A549 treated with AZD2906 at 1 μM for 4 hours (cell line): Measurements from ENCODE around the gene TIGAR. TPM values are rescaled to one million over a fixed set of nuclear protein-coding genes. Genes with fewer than 3 reads are reported as not detected.

ENCODE experiments used
- total RNA-seq: library from RNA; stranded (reverse); fragments of 200-300 nt; extraction: Qiagen RNA extraction; gene quantifications from 5 replicates; pipeline ENCODE4 v1.2.3, GENCODE V29; 2022

The TIGAR gene, protein sequence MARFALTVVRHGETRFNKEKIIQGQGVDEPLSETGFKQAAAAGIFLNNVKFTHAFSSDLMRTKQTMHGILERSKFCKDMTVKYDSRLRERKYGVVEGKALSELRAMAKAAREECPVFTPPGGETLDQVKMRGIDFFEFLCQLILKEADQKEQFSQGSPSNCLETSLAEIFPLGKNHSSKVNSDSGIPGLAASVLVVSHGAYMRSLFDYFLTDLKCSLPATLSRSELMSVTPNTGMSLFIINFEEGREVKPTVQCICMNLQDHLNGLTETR
- total RNA-seq = 33.6 to 40.4 TPM (median 39.3 TPM) in 5 replicates

DNA sequence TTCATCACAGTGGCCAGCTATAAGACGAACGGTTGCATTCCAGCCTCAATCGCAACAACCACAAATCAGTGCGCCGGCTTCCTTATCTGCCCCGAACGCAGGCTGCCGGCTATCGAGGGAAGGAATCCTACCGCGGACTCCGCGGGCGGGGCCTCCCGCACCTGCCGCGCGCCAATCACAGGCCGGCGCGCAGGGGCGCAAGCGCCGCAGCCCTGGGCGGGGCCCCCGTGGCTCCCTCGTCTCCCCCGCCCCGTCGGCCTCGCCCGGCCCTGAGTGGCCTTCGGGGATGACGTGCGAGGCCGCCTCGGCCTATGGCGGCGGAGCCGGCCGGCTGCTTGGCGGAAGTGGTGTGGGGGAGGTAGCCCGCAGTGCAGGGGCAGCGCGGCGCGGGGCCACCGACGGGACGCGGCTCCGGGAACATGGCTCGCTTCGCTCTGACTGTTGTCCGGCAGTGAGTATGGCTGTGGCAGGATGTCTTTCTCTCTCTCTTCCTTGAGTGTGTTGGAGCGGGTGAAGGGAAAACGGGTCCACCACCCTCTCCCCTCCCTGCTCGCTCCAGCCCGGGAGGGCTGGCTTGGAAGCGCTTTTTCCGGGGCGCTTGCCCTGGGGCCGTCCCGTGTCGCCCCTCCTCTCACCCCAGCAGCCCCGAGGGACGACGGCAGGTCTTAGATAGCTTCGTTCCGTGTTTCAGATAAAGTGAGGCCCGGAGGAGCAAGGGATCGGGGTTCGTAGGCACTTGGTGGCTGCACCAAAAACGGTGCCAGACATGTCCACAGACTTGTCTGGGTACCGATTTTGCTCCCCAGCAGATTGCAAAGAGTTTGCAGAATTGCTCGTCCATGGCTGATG, at the start of gene TIGAR:
Gene TIGAR, plus strand, starts transcription at position 361 of the 849 bp plus-strand sequence. Its CDS starts 59 bp downstream, at position 420.

DNA sequence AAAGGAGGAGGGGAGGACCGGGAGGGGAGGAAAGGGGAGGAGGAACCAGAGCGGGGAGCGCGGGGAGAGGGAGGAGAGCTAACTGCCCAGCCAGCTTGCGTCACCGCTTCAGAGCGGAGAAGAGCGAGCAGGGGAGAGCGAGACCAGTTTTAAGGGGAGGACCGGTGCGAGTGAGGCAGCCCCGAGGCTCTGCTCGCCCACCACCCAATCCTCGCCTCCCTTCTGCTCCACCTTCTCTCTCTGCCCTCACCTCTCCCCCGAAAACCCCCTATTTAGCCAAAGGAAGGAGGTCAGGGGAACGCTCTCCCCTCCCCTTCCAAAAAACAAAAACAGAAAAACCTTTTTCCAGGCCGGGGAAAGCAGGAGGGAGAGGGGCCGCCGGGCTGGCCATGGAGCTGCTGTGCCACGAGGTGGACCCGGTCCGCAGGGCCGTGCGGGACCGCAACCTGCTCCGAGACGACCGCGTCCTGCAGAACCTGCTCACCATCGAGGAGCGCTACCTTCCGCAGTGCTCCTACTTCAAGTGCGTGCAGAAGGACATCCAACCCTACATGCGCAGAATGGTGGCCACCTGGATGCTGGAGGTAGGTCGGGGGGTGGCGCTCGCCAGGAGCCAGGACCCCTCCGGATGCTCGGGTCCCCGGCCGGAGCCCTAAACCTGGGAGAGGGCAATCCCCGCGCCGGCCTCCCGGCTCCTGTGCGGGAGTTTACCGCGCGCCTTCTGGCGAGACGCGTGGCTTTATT, 47.2 kb upstream of the TIGAR start, which contains the start of gene CCND2:
Gene CCND2, plus strand, starts transcription at position 111 of the 744 bp plus-strand sequence. Its CDS starts 279 bp downstream, at position 390.

DNA sequence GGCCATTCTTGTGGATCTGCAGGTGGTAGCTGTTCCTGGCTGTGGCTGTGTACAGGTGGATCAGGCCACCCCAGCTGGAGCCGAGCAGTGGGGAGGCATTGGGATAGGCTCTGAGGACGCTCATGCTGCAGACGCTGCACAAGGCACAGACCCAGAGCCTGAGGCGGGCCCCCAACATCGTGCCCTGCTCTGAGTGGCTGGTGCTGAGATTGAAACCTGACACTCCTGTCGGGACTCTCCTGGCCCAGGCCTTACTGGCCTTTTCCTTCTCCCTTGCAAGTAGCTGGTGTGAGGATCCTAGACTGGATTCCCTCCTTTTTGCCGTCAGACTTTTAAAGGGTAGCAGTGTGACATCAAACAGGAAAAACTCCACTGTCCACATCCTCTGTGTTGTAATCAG, 58.4 kb downstream of the TIGAR start, which contains the start of gene FGF23:
Gene FGF23, minus strand, starts transcription at position 308 of the 400 bp plus-strand sequence. Its CDS starts 130 bp downstream, at position 178.

Other genes with a start within 250 kb of the TIGAR start
- 0.02 TPM in 1 of 5 replicates, not detected in the others for gene CCND2, start 47.5 kb upstream of the TIGAR start, total RNA-seq
- not detected in 5 replicates for gene FGF23, start 58.5 kb downstream of the TIGAR start, total RNA-seq
- not detected in 5 replicates for gene FGF6, start 124.6 kb downstream of the TIGAR start, total RNA-seq
- gene RAD51AP1, start 217.7 kb downstream of the TIGAR start, total RNA-seq = 14.5 to 28.5 TPM (median 16.8 TPM) in 5 replicates
- gene DYRK4, start 241.0 kb downstream of the TIGAR start, total RNA-seq = 43.4 to 49.2 TPM (median 46.4 TPM) in 5 replicates